ENCODE data around the gene F8A2.
"Not testable (repeated sequence)": the region's sequence is repeated elsewhere in the genome, so short reads cannot be mapped to it uniquely, and the experiment has no call there.

Gene F8A2

DNA sequence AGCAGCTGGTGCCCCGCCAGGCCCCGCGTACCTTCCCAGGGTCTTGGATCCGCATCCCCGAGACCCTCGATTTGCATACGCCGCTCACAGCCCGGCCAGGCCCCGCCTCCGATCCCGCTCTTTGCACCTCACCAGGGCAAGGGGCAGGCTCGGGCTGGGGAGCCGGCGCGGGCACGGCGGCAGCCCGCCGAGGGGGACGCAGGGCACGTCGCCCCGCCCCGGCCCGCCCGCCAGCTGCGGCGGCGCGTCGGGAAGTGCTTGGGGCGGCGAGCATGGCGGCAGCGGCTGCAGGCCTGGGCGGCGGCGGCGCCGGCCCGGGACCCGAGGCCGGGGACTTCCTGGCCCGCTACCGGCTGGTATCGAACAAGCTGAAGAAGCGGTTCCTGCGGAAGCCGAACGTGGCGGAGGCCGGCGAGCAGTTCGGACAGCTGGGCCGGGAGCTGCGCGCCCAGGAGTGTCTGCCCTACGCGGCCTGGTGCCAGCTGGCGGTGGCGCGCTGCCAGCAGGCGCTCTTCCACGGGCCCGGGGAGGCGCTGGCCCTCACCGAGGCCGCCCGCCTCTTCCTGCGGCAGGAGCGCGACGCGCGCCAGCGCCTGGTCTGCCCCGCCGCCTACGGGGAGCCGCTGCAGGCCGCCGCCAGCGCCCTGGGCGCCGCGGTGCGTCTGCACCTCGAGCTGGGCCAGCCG lies at the start of gene F8A2:
Gene F8A2 (plus strand): TSS at position 253 of the 686 bp plus-strand sequence. CDS start 20 bp downstream, at position 273.
- not testable (repeated sequence) for DNase-seq

- no peak for DNase-seq
These were observed 48.3 kb upstream of the F8A2 start for GRCh38 chrX:155333544-155334100.

GRCh38 chrX:155334486-155335336 lies 47.2 kb upstream of the F8A2 start, which contains the start of gene CLIC2:
Gene CLIC2, minus strand, starts transcription at chrX:155334614. Its CDS starts 187 bp downstream, at chrX:155334427.
- no peak for DNase-seq

DNA sequence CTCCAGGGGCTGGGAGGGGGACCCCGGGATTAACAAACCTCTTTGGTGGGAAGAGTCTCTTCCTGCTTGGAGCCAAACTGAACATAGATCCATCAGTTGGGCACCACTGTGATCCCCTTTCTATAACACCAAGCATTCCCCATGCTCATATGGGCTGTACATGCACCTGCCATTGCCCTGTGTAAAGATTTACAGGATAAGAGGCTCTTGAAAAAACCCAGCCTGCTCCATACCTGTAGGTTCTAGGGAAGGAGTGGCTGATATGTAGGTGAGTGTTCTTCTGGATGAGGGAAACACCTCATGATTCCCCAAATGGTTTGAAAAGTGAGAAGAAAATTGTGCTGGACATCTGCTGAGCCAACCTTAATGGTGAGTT lies 46.6 kb upstream of the F8A2 start:
- DNase-seq: not testable (repeated sequence)

DNA sequence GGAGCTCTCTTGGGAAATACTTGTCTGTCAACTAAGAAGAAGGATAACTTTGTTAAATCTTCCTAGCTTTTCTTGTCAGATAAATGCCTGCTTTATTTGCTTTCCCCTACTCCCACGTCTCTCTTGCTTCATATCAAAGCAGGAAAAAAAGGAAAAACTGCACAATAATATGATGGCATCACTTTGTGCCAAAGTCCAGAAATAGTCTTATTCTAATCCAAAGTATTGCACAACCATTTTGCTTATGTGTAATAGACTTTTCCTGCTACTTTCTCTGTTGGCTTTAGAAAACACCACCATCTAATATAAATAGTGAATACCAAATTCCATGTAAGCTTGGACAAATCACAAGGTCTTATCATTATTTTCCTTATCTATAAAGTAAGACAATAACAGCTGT lies 36.2 kb upstream of the F8A2 start:
- DNase-seq: not testable (repeated sequence)

DNA sequence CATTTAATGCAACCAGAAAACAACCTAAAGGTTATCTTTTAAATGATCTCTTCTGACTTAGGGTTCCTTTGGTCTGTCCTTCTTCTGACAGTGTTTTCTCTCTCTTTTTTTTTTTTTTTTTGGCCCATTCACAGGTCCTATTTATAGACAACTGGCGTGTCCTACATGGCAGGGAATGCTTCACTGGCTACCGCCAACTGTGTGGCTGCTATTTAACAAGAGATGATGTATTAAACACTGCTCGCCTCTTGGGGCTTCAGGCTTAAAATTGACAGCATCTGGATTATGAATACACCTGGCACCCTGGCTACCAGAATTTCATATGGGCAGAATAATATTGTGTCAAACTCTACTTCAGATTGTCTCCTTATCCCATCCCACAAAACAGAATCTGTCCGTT lies 32.4 kb upstream of the F8A2 start:
- DNase-seq: not testable (repeated sequence)

DNA sequence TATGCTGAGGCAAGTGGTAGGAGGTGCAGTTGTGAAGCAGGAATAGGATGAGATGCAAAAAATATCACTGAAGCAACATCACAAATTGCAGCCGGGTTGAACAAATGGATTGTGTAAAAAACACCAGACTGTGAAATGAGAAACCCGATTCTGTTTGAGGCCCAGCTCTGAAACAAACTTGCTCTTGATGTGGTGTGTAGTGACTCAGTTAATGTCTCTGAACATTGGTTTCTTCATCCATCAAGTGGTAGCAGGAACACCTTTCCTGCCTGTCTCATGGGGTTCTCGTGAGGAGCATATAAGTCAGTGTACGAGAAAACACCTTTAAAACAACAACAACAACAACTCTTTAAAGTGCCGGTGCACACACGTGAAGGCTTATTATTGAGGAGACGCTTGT lies 18.2 kb upstream of the F8A2 start:
- not testable (repeated sequence) for DNase-seq

DNA sequence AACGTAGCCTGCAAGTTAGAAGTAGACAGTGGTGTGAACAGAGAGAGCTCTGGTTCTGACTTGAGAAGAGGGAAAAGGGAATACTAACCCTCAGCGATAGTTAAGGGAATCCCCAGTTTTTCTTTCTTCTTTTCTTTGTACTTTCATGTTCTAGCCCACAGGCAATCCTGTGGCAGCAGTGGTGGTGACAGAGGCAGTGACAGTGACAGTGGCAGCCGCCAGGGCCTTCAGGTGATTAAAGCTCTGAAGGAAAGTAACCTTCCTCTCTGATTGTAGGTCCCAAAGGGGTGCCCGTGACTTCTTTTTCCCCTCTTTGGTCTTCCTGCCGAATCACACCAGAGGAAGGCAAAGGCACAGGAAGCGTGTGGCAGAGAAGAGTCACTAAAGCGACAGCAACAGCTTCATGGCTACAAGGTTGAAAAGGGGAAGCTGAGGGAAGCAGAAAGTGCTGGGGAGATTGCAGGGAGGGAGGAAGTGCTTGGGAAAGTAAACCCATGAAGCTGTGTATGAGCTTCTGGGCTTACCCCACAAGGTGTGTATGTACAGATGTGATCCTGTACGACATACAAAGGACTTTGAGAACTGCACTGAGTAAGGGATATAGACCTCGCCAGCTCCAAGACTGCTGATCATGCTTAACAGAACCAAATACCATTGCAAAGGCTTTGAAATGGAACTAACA lies 8.0 kb upstream of the F8A2 start:
- not testable (repeated sequence) for DNase-seq

DNA sequence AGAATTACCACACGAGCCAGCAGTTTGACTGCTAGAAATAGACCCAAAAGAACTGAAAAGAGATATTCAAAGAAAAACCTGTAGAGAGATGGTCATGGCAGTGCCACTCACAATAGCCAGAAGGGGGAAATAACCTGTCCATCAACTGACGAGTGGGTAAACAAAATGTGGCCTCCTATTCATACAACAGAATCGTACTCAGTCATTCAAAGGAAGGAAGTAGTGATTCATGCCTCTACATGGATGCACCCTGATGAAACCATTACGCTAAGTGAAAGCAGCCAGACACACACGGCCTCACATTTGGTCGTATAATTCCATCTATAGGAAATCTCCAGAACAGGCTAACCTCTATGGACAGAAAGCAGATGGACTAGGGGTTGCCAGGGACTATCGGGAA lies 2.1 kb upstream of the F8A2 start:
- DNase-seq: not testable (repeated sequence)

GRCh38 chrX:155382529-155382967 lies 653 bp downstream of the F8A2 start:
- not testable (repeated sequence) for DNase-seq

GRCh38 chrX:155389634-155390033 lies 7.7 kb downstream of the F8A2 start:
- DNase-seq: no peak

DNA sequence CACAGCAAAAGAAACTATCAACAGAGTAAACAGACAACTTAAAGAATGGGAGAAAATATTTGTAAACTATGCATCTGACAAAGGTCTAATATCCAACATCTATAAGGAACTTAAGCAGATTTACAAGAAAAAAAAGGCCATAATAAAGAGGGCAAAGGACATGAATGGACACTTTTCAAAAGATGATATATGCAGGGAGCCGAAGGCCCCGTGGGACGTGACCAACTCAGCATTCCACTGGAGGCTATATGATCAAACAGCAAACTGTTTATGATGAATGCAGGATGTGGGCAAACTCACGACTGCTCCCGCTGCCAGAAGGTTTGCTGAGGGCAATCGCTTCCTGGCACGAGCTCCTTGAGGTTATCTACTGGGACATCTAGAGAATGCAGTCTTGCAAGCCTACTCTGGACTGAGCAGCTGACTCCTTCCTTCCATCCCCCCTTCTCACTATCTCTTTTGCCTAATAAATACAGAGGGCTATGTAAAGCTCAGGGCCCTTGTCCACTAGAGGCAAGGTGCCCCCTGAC lies 12.9 kb downstream of the F8A2 start:
- not testable (repeated sequence) for DNase-seq

DNA sequence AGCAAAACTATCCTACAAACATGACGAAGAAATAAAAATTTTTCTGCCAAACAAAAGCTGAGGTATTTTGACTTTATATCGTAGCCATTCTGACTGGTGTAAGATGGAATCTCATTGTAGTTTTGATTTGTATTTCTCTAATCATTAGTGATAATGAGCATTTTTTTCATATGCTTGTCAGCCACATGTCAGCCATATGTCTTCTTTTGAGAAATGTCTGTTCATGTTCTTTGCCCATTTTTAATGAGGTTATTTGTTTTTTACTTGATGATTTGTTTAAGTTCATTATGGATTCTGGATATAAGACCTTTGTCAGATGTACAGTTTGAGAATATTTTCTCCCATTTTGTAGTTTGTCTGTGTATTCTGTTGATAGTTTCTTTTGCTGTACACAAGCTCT lies 24.5 kb downstream of the F8A2 start:
- no peak for DNase-seq

DNA sequence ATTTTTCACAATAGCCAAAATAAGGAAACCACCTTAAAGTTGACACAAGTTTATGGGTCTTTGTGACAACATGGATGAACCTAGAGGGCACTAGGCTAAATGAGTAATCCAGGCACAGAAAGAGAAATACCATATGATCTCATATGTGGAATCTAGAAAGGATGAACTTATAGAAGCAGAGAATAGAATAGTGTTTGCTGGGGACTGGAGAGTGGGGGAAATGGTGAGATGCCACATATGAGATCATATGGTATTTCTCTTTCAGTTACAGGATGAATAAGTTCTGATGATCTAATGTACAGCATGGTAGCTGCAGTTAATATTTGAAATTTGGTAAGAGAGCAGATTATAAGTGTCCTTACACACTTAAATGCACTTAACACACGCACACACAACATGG lies 35.9 kb downstream of the F8A2 start:
- DNase-seq: no peak
